Measurements from ENCODE around the gene RFTN2. TPM values are rescaled to one million over a fixed set of nuclear protein-coding genes. Genes with fewer than 3 reads are reported as not detected.
"Not testable (repeated sequence)": the region's sequence is repeated elsewhere in the genome, so short reads cannot be mapped to it uniquely, and the experiment has no call there.

RFTN2 gene, protein sequence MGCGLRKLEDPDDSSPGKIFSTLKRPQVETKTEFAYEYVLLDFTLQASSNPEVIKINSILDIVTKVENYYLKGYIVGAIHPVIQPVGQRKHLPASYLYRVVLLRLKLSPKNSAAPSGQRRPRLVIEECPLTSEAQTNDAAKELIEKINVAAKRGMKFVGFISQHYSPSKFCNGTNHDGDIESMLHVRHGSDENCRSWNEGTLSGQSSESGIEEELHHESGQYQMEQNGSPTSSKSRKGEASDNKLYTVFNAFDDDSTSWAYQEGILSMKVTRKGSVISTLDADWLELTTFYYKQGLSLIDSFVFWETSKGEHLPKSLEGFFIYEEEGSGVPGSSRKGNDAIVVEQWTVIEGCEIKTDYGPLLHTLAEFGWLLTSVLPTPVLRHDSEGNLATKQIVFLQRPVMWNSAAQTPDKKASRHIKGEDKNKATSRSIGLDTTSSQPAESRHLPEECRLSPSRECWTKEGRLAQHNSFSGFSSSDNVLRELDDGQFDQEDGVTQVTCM
- total RNA-seq, result under 1 TPM; 0.17 to 0.29 TPM

DNA sequence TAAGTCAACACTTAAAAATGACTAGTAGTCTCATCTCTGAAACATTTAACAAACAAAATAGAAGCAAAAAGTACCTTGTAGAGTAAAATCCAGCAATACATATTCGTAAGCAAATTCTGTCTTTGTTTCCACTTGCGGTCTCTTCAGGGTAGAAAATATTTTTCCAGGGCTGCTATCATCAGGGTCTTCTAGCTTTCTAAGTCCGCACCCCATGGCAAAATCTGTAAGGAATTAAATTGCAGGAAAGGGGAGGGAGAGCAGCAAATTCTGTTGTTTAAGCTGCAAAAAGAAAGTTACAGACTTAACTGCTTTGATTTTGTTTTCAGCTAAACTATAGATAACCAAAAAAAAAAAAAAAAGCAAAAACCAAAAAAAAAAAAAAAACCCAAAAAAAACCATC, at the start of gene RFTN2:
Gene RFTN2 (minus strand): TSS at position 342 of the 400 bp plus-strand sequence. CDS start 129 bp downstream, at position 213.
- H3K4me1 Mint-ChIP-seq, result no peaks in the 10 kb centered on the region
- no peak for ATAC-seq (replicated peaks)
- no peaks in the 10 kb centered on the region for H3K9me3 Mint-ChIP-seq
- H3K36me3 Mint-ChIP-seq (ENCODE audit: low read depth), result no peaks in the 10 kb centered on the region
- peaks cover 14% of the 10 kb centered on the region for H3K27me3 Mint-ChIP-seq
- no peak within 1 kb of the TSS for H3K27ac Mint-ChIP-seq
- H3K4me3 Mint-ChIP-seq, result no peak within 1 kb of the TSS

DNA sequence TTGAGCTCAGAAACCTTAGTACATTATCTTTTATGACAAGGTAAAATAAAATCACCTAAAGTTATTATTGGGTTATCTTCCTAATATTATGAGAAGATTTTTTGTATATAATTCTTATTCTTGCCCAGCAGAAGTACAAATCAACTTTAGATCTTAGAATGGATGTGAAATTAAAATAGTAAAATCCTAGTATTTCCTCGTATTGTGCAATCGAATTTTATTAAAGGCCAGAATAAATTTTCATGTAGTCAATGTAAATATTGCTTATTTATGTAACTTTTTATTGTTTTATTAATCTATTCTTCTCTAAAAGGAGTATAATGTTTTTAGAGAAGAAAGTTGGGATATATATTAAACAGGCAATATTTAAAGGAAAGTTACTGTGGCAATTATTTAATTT, 42.5 kb upstream of the RFTN2 start:
- H3K36me3 Mint-ChIP-seq (ENCODE audit: low read depth), result peaks cover 21% of the 10 kb centered on the region
- H3K4me1 Mint-ChIP-seq, result peaks cover 5% of the 10 kb centered on the region
- no peak overlapping the region for H3K27ac Mint-ChIP-seq
- no peaks in the 10 kb centered on the region for H3K9me3 Mint-ChIP-seq
- ATAC-seq (replicated peaks), result no peak
- H3K4me3 Mint-ChIP-seq, result no peak overlapping the region
- H3K27me3 Mint-ChIP-seq, result no peaks in the 10 kb centered on the region

DNA sequence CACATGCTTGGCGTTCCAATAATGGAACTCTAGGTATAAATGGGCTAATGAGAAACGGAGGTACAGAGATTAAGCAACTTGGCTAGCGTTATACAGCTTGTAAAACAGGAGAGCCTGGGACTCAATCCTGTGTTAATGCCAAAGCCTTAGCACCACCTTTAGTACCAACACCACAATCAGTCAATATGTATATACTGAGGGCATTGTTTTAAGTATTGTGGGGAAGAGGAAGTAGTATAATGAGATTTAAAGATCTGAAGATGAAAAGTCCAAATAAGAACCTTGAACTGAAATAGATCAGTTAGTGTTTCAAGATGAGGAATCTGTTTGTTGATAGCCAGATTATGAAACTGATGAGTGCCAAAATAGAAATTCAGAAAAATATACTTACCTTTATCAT, 37.9 kb upstream of the RFTN2 start:
- no peak overlapping the region for H3K4me3 Mint-ChIP-seq
- peak overlapping the region; percentile 6 for H3K27ac Mint-ChIP-seq
- H3K36me3 Mint-ChIP-seq (ENCODE audit: low read depth), result peaks cover 59% of the 10 kb centered on the region
- H3K27me3 Mint-ChIP-seq, result no peaks in the 10 kb centered on the region
- no peaks in the 10 kb centered on the region for H3K9me3 Mint-ChIP-seq
- no peak for ATAC-seq (replicated peaks)
- peaks cover 27% of the 10 kb centered on the region for H3K4me1 Mint-ChIP-seq

DNA sequence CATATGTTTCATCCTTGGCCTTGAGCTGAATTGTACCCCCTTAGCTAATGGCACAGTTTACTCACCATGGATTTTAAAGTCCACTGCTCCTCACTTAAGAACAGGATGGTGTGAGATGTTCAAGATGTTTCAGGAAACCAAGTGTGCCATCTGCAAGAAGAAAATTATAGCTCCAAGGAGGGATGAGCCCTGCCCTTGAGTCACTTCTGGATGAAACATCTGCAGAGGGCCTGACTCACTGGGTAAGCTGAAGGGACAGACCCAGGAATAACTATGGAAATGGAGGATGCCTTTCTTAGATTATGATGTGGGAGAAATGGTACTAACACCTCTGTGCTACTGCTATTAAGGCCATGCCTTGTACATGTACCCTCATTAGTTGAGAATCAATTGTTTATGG, 36.2 kb upstream of the RFTN2 start:
- Mint-ChIP-seq H3K27ac (no peak overlapping the region), H3K27me3 (no peaks in the 10 kb centered on the region), H3K4me1 (peaks cover 33% of the 10 kb centered on the region), H3K36me3 (ENCODE audit: low read depth) (peaks cover 68% of the 10 kb centered on the region), H3K9me3 (no peaks in the 10 kb centered on the region), H3K4me3 (no peak overlapping the region)
- no peak for ATAC-seq (replicated peaks)

DNA sequence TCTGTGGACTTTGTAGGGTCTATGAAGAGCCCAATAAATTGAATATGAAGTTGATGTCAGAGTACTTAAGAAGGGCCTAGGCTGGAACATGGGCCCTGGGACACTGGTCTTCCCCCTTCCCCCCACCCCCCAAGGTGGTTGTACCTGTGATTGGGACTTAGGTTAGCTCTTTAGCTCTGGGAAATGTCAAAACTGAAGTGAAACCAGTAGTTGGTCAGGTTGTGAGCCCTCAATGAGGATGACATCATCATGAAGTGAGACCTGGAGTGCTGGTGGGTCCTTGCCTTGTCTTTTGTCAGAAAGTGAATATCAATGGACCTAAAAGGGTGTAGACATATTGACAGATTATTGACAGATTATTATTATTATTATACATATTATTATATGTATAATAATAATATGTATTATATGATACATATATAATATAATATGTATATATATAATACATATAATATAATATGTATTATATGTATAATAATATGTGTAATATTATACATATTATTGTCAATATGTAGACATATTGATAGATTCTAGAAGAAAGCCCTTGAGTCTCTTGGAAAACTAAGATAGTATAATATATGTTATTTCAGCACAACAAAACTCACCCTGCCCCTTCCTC, 35.1 kb upstream of the RFTN2 start:
- ATAC-seq (replicated peaks), result peak; percentile 79
- H3K4me1 Mint-ChIP-seq, result peaks cover 33% of the 10 kb centered on the region
- H3K4me3 Mint-ChIP-seq, result peak overlapping the region; percentile 88
- no peaks in the 10 kb centered on the region for H3K27me3 Mint-ChIP-seq
- H3K36me3 Mint-ChIP-seq (ENCODE audit: low read depth), result peaks cover 68% of the 10 kb centered on the region
- H3K27ac Mint-ChIP-seq, result no peak overlapping the region
- no peaks in the 10 kb centered on the region for H3K9me3 Mint-ChIP-seq

DNA sequence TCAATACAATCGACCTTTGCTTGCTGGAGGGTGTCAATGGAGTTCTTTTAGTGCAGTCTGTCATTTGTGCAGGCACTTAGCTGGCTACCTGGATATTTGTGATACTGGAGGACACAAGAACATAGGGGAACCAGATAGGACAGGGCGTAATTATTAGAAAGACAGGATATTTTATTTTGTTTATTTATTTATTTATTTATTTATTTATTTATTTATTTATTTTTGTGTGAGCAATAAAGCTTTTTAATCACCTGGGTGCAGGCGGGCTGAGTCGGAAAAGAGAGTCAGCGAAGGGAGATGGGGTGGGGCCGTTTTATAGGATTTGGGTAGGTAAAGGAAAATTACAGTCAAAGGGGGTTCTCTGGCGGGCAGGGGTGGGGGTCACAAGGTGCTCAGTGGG, 33.8 kb upstream of the RFTN2 start:
- Mint-ChIP-seq H3K36me3 (ENCODE audit: low read depth) (peaks cover 63% of the 10 kb centered on the region), H3K27ac (peak overlapping the region; percentile 63), H3K4me3 (peak overlapping the region; percentile 88), H3K4me1 (peaks cover 38% of the 10 kb centered on the region)
- not testable (repeated sequence) for ATAC-seq (replicated peaks); H3K9me3 Mint-ChIP-seq; H3K27me3 Mint-ChIP-seq

DNA sequence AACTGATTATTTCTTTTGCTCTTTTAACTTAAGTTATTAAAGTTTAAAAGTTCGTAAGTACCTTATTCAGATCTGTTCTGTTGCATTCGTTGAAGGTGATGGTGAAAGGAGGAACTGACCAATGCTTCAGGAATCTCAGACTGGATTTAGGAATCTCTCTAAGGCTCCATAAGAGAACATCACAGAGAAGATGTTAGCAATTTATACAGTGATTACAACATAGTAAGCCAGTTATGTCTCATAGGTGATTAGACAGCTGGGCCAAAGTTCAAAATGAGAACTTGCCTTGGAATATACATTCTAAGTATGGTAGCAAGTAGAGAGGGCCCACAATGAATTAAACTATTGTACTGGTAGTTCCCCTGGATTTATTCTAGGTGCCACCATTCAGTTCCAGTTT, 32.9 kb upstream of the RFTN2 start:
- Mint-ChIP-seq H3K9me3 (no peaks in the 10 kb centered on the region), H3K27me3 (no peaks in the 10 kb centered on the region), H3K4me1 (peaks cover 37% of the 10 kb centered on the region)

DNA sequence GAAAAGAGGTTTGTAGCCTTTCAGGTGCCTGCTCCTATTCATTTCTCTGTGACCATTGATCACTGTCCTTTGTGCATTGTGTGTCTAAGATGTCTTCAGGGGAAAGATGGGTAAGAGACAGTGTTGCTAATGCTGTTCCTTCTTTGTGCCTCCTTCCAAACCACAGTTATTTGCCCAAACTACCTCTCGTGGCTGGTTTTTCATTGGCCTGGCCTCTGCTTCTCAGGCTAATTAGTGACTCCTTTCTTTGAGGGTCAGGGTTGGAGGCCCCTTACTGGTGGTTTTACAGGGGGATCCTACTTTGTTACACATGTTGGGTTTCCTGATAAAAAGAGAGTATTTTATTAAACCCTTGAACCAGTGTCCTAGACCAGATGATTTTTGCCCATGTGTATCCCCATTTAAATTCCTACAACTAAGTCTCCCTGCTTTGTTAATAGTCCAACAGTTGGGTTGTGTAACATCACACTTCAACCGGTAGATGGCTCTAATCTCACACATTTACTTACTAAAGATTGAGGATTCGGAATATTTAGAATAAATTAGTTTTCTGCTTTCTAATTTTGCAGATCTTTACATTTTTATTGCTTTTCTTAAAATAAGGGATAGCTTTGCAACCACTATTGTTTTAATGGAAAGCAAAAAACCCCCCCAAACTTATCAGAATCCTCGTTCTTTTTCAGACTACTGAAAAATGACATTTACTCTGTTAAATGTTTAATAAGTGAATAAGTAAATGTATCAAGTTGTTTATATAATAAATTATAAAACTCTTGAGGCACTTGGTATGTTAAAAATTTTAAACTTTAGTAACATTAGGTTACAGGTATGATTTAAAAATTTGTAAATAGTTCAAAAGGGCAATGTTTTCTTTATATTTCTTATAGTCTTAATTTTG, 32.2 kb upstream of the RFTN2 start:
- ATAC-seq (replicated peaks), result no peak
- Mint-ChIP-seq H3K9me3 (no peaks in the 10 kb centered on the region), H3K27ac (peak overlapping the region; percentile 48), H3K27me3 (no peaks in the 10 kb centered on the region), H3K4me1 (peaks cover 34% of the 10 kb centered on the region), H3K36me3 (ENCODE audit: low read depth) (peaks cover 48% of the 10 kb centered on the region), H3K4me3 (peak overlapping the region; percentile 88)

More for the DNA sequence above, 32.9 kb upstream of the RFTN2 start:
- no peak for ATAC-seq (replicated peaks)
- H3K4me3 Mint-ChIP-seq, result peak overlapping the region; percentile 88
- H3K27ac Mint-ChIP-seq, result peak overlapping the region; percentile 63
- H3K36me3 Mint-ChIP-seq (ENCODE audit: low read depth), result peaks cover 55% of the 10 kb centered on the region

DNA sequence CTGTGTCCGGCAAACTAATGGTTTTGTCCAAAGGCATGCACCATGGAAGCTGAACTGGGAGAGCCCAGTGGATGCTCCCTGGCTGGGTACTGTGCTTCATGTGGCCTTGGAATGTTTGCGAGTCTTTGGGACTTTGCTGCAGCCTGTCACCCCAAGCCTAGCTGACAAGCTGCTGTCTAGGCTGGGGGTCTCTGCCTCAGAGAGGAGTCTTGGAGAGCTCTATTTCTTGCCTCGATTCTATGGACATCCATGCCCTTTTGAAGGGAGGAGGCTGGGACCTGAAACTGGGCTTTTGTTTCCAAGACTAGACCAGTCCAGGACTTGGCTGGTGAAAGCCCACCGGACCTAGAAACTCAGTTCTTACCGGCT, 31.4 kb upstream of the RFTN2 start:
- no peaks in the 10 kb centered on the region for H3K27me3 Mint-ChIP-seq
- H3K9me3 Mint-ChIP-seq, result no peaks in the 10 kb centered on the region
- H3K36me3 Mint-ChIP-seq (ENCODE audit: low read depth), result peaks cover 41% of the 10 kb centered on the region
- peak overlapping the region; percentile 88 for H3K4me3 Mint-ChIP-seq
- H3K27ac Mint-ChIP-seq, result peak overlapping the region; percentile 91
- ATAC-seq (replicated peaks), result no peak
- peaks cover 34% of the 10 kb centered on the region for H3K4me1 Mint-ChIP-seq

DNA sequence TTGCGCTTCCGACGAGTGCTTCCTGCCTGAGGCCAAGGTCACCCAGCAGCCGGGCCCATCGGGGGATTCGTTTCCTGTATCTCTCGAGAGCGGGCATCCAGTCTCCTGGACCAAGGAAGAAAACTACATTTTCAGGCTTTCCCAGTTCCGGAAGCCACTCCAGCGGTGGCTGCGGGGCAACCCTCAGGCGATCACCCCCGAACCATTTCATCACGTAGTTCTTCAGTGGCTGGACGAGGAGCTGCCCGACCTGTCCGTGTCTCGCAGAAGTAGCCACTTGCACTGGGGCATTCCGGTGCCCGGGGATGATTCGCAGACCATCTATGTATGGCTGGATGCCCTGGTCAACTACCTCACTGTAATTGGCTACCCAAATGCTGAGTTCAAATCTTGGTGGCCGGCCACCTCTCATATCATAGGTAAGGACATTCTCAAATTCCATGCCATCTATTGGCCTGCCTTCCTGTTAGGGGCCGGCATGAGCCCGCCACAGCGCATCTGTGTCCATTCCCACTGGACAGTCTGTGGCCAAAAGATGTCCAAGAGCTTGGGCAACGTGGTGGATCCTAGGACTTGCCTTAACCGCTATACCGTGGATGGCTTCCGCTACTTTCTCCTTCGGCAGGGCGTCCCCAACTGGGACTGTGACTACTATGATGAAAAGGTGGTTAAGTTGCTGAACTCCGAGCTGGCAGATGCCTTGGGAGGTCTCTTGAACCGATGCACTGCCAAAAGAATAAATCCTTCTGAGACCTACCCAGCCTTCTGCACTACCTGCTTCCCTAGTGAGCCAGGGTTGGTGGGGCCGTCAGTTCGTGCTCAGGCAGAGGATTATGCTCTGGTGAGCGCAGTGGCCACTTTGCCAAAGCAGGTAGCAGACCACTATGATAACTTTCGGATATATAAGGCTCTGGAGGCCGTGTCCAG, 30.8 kb upstream of the RFTN2 start:
- H3K36me3 Mint-ChIP-seq (ENCODE audit: low read depth), result peaks cover 36% of the 10 kb centered on the region
- H3K4me1 Mint-ChIP-seq, result peaks cover 34% of the 10 kb centered on the region
- H3K4me3 Mint-ChIP-seq, result peak overlapping the region; percentile 88
- H3K27ac Mint-ChIP-seq, result peak overlapping the region; percentile 91
- H3K27me3 Mint-ChIP-seq, result no peaks in the 10 kb centered on the region
- no peaks in the 10 kb centered on the region for H3K9me3 Mint-ChIP-seq
- ATAC-seq (replicated peaks), result no peak

DNA sequence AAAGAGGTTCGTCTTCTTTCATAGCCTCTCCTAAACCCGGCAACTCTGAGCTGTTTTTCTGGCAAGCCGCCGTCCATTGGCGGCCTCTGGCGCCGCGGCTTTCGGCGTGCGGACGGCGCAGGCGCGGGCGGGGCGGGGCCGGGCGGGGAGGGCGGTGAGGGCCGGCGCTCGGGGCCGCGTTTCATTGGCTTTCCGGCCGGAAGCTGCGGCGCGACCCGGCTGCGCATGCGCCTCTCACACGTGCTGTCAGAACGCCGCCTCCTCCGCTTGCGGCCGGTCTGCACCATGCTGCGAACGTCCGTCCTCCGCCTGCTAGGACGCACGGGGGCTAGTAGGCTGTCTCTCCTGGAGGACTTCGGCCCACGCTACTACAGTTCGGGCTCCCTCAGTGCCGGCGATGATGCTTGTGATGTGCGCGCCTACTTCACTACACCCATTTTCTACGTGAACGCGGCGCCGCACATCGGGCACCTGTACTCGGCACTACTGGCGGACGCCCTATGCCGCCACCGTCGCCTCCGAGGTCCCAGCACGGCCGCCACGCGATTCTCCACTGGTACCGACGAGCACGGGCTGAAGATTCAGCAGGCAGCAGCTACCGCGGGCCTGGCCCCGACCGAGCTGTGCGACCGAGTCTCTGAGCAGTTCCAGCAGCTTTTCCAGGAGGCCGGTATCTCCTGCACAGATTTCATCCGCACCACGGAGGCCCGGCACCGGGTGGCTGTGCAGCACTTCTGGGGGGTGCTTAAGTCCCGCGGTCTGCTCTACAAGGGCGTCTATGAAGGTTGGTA, 29.9 kb upstream of the RFTN2 start, which contains the start of gene MARS2:
Gene MARS2 (plus strand): TSS at position 249 of the 791 bp plus-strand sequence. CDS start 37 bp downstream, at position 286.
- no peaks in the 10 kb centered on the region for H3K9me3 Mint-ChIP-seq
- H3K4me1 Mint-ChIP-seq, result peaks cover 36% of the 10 kb centered on the region
- H3K27ac Mint-ChIP-seq, result peak within 1 kb of the TSS; percentile 91
- peak within 1 kb of the TSS; percentile 88 for H3K4me3 Mint-ChIP-seq
- peaks cover 34% of the 10 kb centered on the region for H3K36me3 Mint-ChIP-seq (ENCODE audit: low read depth)
- H3K27me3 Mint-ChIP-seq, result no peaks in the 10 kb centered on the region
- ATAC-seq (replicated peaks), result peak; percentile 85

DNA sequence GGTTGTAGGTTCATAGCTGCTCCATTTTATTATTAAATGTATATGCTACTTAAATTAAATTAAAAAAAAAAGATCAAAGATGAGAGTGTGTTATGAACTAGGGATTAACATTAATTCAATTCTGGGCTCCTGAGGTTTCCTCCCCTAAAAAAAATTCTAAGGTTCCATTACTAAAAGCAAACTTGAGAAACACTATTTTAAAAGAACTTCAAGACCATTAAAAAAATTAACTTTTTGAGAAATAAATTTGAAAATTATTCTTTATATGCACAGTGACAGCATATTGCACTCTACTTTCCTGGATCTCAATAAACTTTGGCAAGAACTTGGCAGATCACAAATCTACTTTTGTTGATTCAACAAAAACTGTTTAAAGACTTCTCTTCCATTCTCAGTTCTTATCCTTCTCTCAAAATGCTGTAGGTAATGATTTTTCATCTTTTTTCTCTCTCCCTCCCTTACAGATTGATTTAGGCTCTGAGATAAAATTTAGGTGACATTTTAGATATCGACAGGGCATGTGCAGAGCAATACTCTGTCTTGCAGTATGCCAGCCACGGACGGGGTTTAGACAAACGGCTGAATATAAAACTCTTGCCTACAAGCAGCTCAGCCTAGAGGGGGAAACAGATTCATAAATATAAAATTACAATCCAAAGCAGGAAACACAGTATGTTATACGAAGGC, 29.2 kb upstream of the RFTN2 start:
- no peaks in the 10 kb centered on the region for H3K27me3 Mint-ChIP-seq
- peak; percentile 46 for ATAC-seq (replicated peaks)
- H3K36me3 Mint-ChIP-seq (ENCODE audit: low read depth), result peaks cover 26% of the 10 kb centered on the region
- no peaks in the 10 kb centered on the region for H3K9me3 Mint-ChIP-seq
- peak overlapping the region; percentile 88 for H3K4me3 Mint-ChIP-seq
- H3K4me1 Mint-ChIP-seq, result peaks cover 29% of the 10 kb centered on the region
- H3K27ac Mint-ChIP-seq, result peak overlapping the region; percentile 91
